ENCODE data around the gene LRRC14B. TPM values are rescaled to one million over a fixed set of nuclear protein-coding genes. Genes with fewer than 3 reads are reported as not detected.

LRRC14B gene
- total RNA-seq, 4 donors from 2014 or later, result not detected

GRCh38 chr5:199950-200645 is 8.8 kb downstream of the LRRC14B start:
- WGBS, 2 donors, result 87 to 93% methylated on average over 19 to 22 of the region's 23 CpGs
- intact Hi-C loops (cut with DNase I), result no loop called here

GRCh38 chr5:200985-201384 is 9.7 kb downstream of the LRRC14B start:
- intact Hi-C loops (cut with DNase I), result no loop called here
- WGBS, 2 donors, result 63 to 80% methylated on average over 1 to 2 of the region's 4 CpGs
- H3K27me3 ChIP-seq, result no peaks in the 10 kb centered on the region
- no peak overlapping the region for H3K4me3 ChIP-seq (replicated peaks in 1 of 3)
- H3K4me1 ChIP-seq, result no peaks in the 10 kb centered on the region
- TF ChIP-seq POLR2A (IDR thresholded peaks at IDR 0.05) (no peak), CTCF (IDR thresholded peaks at IDR 0.05) (no peak)
- no peak overlapping the region for H3K27ac ChIP-seq
- H3K9me3 ChIP-seq, result no peaks in the 10 kb centered on the region
- H3K36me3 ChIP-seq, result peaks cover 7 to 19% of the 10 kb centered on the region in 2 donors
- no peak for DNase-seq

More at GRCh38 chr5:199950-200645, 8.8 kb downstream of the LRRC14B start:
- Histone ChIP-seq H3K27me3 (no peaks in the 10 kb centered on the region), H3K27ac (no peak overlapping the region), H3K4me1 (no peaks in the 10 kb centered on the region), H3K4me3 (replicated peaks in 1 of 3) (no peak overlapping the region), H3K36me3 (peaks cover 4 to 14% of the 10 kb centered on the region in 2 donors), H3K9me3 (no peaks in the 10 kb centered on the region)
- no peak for TF ChIP-seq POLR2A (IDR thresholded peaks at IDR 0.05)
- TF ChIP-seq CTCF (IDR thresholded peaks at IDR 0.05), result no peak
- no peak for DNase-seq

GRCh38 chr5:201672-202071 is 10.4 kb downstream of the LRRC14B start:
- WGBS, 2 donors, result 89 to 91% methylated on average over 8 of the region's 8 CpGs
- Histone ChIP-seq H3K27me3 (no peaks in the 10 kb centered on the region), H3K27ac (no peak overlapping the region), H3K4me1 (no peaks in the 10 kb centered on the region), H3K9me3 (no peaks in the 10 kb centered on the region), H3K36me3 (peaks cover 7 to 19% of the 10 kb centered on the region in 2 donors), H3K4me3 (replicated peaks in 1 of 3) (no peak overlapping the region)
- intact Hi-C loops (cut with DNase I), result no loop called here
- DNase-seq, result no peak
- TF ChIP-seq POLR2A (IDR thresholded peaks at IDR 0.05), result no peak
- no peak for TF ChIP-seq CTCF (IDR thresholded peaks at IDR 0.05)

DNA sequence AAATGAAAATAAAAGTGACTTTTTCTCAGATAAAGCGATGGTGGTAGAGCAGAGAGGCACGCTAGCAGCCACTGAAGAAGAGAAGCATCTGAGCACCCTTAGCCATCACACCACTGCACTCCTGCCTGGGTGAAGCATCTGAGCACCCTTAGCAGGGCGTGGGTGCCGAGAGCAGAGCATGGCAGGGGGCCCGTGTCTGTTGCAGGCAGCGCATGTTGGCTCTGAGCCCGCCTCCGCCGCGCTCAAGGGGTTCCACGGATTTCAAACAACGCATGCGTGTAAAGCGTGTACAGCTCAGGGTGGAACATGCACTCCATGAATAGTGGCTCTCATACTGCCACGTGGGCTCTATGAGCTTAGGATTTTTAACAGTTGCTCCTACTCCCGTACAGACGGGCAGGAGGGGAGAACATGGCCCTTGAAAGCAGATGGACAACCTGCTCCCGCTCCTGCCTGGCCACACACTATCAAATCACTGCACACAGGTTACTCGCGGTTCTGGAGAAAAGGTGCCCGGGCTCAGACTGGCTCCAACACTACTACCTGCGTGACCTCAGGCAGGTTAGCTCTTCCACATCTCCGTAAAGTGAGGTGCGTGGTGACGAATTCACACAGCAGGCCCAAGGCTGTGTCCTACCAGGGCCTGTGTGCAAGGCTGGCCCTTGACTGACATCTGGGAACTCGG is 12.1 kb downstream of the LRRC14B start:
- Histone ChIP-seq H3K27me3 (no peaks in the 10 kb centered on the region), H3K4me3 (replicated peaks in 1 of 3) (no peak overlapping the region), H3K27ac (no peak overlapping the region), H3K36me3 (peaks cover 7 to 19% of the 10 kb centered on the region in 2 donors), H3K9me3 (no peaks in the 10 kb centered on the region), H3K4me1 (no peaks in the 10 kb centered on the region)
- DNase-seq, result no peak
- WGBS, 2 donors, result 92 to 95% methylated on average over 22 to 25 of the region's 26 CpGs
- intact Hi-C loops (cut with DNase I), result no loop called here
- TF ChIP-seq POLR2A (IDR thresholded peaks at IDR 0.05) (no peak), CTCF (IDR thresholded peaks at IDR 0.05) (no peak)

DNA sequence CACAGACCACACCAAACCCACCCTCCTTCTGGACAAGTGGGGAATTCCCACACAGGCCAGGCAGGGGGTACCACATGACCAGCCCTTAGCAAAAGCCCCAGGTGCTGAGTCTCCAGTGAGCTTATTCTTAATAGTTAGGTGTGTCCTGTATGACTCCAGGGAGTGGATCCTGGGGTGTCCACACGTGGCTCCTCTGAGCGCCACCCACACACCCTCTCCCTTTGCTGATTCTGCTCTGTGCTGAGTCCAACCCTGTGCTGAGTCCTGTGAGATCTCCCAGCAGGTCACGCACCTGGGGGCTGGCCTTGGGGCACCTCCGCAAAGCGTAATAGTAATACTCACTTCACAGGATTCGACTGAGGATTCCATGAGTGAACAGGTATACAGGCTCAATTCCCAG is 12.7 kb downstream of the LRRC14B start:
- intact Hi-C loops (cut with DNase I), result no loop called here
- DNase-seq, result no peak
- TF ChIP-seq POLR2A (IDR thresholded peaks at IDR 0.05) (no peak), CTCF (IDR thresholded peaks at IDR 0.05) (no peak)
- Histone ChIP-seq H3K27ac (no peak overlapping the region), H3K4me1 (no peaks in the 10 kb centered on the region), H3K9me3 (no peaks in the 10 kb centered on the region), H3K27me3 (no peaks in the 10 kb centered on the region), H3K36me3 (peaks cover 7 to 19% of the 10 kb centered on the region in 2 donors), H3K4me3 (replicated peaks in 1 of 3) (no peak overlapping the region)
- 93 to 99% methylated on average over 6 of the region's 6 CpGs for whole genome bisulfite sequencing, 2 donors

Measured in thyroid gland (tissue), 4 donors.